DMS114 treated with DMSO at 0.1 percent for 48 hours (cell line): Measurements from ENCODE around the gene ERVFRD-1.
"Not testable (repeated sequence)": the region's sequence is repeated elsewhere in the genome, so short reads cannot be mapped to it uniquely, and the experiment has no call there.

Source experiments
- DNase-seq: peaks from one replicate; lab custom pipeline; 2025; ENCODE audit not compliant: unreplicated experiment; lab: John Stamatoyannopoulos, UW

Gene ERVFRD-1

GRCh38 chr6:11129908-11130565 lies 18.5 kb upstream of the ERVFRD-1 start:
- no peak for DNase-seq

GRCh38 chr6:11128608-11129007 lies 17.1 kb upstream of the ERVFRD-1 start:
- no peak for DNase-seq

- DNase-seq, result no peak
These were observed 15.4 kb upstream of the ERVFRD-1 start for GRCh38 chr6:11126876-11127275.

- no peak for DNase-seq
These were observed 12.5 kb upstream of the ERVFRD-1 start for GRCh38 chr6:11123978-11124377.

DNA sequence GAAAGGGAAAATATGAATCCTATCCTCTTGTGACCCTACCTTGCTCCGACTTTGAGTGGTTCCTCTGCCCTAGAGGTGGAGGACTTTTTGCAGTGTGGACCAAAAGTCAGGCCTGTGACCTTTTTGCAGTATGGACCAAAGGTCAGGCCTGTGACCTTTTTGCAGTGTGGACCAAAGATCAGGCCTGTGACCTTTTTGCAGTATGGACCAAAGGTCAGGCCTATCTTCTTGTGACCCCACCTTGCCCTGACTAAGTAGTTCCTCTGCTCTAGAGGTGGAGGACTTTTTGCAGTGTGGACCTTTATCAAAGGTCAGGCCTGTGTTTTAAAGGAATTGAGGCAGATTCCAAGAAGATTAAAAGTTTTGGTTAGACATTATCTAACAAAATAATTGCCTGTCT lies 10.9 kb upstream of the ERVFRD-1 start:
- DNase-seq, result no peak

GRCh38 chr6:11121851-11122250 lies 10.3 kb upstream of the ERVFRD-1 start:
- no peak for DNase-seq

DNA sequence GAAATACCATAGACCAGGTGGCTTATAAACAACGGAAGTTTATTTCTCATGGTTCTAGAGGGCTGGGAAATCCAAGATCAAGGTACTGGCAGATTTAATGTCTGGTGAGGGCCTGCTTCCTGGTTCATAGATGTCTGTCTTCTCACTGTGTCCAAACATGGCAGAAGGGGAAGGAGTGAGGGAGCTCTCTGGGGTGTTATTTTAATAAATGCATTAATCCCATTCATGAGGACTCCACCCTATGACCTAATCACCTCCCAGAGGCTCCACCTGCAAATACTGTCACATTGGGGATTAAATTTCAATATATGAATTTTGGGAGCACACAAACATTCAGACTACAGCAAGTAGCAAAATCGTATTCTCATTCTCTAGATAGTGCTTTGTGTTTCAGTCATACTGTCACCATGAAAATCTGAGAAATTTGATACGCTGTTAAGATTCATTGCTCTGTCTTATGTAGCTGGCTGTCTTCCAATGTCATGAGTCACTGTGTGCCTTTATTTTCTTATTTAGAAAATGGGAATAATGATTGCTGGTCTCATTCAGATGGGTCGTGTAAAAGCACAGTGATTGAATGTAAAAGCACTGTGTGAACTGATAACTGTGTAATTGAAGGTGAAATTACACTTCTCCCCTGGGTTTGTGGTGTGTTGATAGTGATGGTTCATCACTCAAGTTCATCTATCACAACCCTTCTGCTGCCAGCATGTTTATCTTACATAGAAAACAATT lies 8.9 kb upstream of the ERVFRD-1 start:
- DNase-seq, result no peak

GRCh38 chr6:11115808-11116536 lies 4.4 kb upstream of the ERVFRD-1 start:
- not testable (repeated sequence) for DNase-seq

DNA sequence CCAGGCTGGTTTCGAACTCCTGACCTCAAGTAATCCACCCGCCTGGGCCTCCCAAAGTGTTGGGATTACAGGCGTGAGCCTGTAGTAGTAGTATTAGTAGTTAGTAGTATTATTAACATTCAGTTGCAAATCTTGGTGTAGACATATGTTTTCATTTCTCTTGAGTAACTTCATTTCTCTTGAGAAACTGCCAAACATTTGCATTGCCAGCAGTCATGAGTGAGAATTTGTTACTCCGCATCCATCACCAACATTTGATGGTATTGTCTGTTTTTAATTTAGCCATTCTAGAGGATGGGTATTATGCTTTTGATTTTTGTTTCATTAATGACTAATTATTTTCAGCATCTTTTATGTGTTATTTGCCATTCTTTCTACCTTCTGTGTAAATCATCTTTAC lies 1.5 kb upstream of the ERVFRD-1 start:
- no peak for DNase-seq

GRCh38 chr6:11111769-11112437 lies 378 bp upstream of the ERVFRD-1 start:
- DNase-seq, result no peak

DNA sequence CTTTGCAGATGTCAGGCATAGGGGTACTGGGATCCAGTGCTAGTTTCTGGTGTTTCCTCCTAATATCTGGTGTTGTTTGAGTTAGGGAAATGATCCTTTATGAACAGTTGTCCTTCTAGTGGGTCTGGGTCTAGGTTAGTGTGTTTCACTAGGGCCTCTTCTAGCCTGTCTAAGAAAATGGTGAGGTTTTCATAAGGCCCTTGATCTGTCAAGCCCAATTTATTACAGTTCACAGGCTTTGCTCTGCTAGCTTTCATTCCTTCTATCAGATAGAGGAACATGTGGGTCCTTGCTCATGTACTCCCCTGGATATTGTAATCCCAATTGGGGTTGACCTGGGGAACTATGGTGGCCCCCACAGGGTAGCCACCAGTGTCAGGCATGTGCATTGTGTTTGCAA lies 2.8 kb downstream of the ERVFRD-1 start:
- DNase-seq, result no peak

DNA sequence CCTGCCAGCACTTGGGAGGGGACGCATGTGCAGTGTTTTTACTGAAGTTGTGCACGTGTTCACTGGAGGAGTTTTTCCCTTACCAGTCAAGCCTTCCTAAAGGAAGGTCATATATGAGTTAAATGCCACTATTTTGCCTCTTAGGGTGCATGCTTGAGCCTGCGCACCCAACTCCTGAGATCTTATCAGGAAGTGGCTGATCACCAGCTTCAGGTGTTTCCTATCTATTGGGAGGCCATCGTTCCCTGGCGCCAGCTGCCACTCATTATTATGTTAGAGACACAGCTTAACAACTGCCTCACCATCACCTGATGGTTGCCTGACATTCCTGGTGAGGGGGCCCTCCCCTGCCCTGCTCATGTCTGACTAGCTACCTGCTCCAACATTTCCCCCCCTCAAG lies 8.5 kb downstream of the ERVFRD-1 start:
- no peak for DNase-seq

DNA sequence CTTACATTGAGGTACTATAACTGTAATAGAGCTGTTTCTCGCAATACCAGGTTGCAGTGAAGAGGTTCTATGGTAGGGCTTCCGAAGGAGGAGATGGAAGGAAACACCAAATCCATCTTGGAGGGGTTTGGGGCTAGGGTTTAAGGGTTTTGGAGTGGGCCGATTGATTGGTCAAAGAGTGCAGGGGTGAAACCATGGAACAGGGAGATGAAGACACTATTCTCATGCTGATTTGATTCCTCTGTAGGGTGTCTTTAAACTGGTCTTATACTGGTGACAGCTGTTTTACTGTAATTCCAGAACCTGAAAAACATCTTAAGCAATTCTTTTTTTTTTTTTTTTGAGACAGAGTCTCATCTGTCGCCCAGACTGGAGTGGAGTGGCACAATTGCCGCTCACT lies 10.1 kb downstream of the ERVFRD-1 start:
- no peak for DNase-seq

DNA sequence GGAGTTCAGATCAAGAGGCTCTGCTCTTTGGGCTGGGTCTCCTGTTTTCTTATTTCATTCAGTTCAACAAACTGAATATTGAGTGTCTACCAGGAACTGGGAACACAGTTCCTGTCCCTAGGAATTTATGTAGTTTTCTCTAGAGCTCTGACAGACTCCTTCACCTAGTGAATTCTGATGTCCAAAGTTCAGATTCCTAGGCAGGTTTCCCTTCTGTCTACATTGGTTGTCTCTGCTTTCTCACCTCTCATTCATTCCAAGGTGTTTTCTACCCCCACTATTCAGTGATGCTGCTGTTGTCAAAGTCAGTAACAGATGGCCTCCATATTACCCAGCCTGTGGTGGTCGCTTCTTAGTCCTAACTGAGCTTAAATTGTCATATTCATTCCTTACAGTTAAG lies 13.5 kb downstream of the ERVFRD-1 start:
- no peak for DNase-seq

GRCh38 chr6:11097476-11097875 lies 14.0 kb downstream of the ERVFRD-1 start:
- no peak for DNase-seq

DNA sequence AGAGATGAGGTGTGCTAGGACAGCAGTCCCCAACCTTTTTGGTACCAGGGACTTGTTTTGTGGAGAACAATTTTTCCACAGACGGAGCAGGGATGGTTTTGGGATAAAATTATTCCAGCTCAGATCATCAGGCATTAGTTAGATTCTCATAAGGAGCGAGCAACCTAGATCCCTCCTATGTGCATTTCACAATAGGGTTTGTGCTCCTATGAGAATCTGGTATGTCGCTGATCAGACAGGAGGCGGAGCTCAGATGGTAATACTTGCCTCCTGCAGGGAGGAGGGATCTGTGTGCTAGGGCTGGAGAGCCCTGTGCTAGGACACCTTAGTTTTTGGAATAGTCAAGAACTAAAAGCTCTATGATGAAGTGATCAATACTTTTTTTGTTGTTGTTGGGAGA lies 15.4 kb downstream of the ERVFRD-1 start:
- DNase-seq, result peak; percentile 70

- DNase-seq, result no peak
These were observed 16.6 kb downstream of the ERVFRD-1 start for GRCh38 chr6:11094941-11095340.

DNA sequence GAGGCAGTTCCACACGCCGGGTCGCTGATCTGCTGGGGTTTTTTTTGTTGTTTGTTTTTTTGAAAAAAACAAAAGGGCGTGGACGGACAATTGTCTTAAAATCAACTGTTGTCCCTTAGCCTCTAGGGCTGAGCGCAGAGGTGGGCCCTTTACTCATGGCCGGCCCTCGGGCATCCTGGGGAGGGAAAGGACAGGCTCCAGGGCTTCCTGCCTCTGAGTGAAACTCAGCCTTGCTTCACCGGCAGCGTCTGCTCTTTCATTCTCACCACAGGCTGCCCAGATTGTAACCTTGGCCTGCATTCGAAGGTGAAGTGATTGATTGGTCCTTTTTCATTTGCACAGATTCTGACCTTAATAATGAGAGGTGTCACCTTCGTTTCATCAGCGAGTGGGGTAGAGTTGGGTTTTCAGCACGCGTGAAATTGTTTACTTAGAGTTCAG lies 17.1 kb downstream of the ERVFRD-1 start:
- DNase-seq, result no peak

DNA sequence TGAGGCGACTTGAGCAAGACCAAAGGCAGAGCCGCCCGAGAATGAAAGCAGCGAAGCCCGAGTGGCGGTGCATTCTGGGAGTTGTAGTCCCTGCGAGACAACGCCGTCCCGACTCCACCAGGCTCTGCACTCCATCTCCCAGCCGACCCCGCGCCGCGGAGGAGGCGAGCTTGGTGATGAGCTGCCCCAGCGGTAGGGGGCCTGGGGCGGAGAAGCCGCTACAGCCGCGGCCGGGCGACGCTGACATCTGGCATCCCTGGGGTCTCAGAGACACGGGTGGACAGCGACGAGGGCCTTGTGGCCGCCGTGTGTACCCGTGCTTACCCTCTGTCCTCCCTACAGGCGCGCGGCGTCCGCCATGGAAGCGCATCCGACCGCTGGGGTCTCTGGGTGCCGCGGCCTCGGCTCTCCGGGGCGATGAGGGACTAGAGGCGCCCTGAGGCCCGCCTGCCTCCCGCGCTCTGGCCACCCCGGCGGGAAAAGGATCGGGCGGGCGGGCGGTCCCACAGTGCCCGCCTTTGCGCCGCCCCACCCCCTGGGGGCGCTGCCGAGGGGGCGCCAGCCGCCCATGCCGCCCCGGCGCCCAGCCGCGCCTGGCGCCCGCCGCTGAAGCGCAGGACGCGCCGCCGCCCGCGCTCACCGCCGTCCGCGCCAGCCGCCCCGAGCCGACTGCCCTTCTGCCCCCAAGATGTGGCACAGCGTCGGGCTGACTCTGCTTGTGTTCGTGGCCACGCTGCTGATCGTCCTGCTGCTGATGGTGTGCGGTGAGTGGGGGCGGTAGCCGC lies 17.7 kb downstream of the ERVFRD-1 start, which contains the start of gene SMIM13:
Gene SMIM13, plus strand, starts transcription at position 209 of the 785 bp plus-strand sequence. Its CDS starts 480 bp downstream, at position 689.
- DNase-seq, result peak; percentile 98

DNA sequence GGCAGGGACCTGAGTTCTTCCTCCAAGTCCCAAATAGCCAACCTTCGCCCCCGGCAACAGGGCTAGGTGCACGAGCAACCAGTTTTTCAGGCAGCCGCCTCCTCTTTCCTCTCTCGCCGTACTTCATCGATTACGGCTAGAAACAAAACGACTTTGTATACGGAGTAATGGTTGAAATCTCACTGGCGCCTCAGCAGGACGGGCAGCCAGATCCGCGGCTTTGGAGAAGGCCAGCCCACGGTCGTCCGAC lies 18.2 kb downstream of the ERVFRD-1 start:
- DNase-seq, result no peak
